HFF-Myc (cell line): Measurements from ENCODE around the gene MBNL2.

ENCODE experiments used
- DNase-seq: peaks from one replicate; pipeline ENCODE4 v3.0.0-alpha.2; 2011; ENCODE audit warnings: low read depth; ENCODE audit errors: extremely low read depth
- H3K4me3 ChIP-seq: replicated peaks from 2 replicates; pipeline ENCODE4 v1.5.1; 2011; ENCODE audit warnings: low read depth, mild to moderate bottlenecking, control low read depth, low read length
- TF ChIP-seq, protein P1 (sequence below): IDR thresholded peaks from 2 replicates; pipeline ENCODE4 v1.5.1; 2012; ENCODE audit warnings: mild to moderate bottlenecking, low read depth, low read length, control low read depth; ENCODE audit errors: missing control alignments

Gene MBNL2

DNA sequence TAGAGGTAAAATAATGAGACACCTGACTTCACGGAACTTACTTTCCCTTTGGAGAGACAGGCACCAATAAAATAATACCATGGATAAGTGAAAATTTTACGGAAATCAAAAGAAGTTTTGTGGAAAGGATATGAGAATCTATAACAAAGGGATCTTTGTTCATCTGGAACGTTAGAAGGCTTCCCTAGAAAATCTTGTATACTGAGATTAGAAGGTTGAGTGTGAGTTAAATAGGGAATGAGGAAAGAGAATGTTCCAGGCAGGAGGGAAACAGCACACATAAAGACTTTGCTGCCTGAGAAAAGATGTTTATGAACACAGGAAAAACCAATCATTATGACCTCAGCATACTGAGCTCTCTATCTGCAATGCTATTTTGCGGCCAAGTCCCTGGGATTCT, 192.3 kb downstream of the MBNL2 start:
- no peak overlapping the region for H3K4me3 ChIP-seq
- DNase-seq, result no peak
- TF ChIP-seq, protein P1, sequence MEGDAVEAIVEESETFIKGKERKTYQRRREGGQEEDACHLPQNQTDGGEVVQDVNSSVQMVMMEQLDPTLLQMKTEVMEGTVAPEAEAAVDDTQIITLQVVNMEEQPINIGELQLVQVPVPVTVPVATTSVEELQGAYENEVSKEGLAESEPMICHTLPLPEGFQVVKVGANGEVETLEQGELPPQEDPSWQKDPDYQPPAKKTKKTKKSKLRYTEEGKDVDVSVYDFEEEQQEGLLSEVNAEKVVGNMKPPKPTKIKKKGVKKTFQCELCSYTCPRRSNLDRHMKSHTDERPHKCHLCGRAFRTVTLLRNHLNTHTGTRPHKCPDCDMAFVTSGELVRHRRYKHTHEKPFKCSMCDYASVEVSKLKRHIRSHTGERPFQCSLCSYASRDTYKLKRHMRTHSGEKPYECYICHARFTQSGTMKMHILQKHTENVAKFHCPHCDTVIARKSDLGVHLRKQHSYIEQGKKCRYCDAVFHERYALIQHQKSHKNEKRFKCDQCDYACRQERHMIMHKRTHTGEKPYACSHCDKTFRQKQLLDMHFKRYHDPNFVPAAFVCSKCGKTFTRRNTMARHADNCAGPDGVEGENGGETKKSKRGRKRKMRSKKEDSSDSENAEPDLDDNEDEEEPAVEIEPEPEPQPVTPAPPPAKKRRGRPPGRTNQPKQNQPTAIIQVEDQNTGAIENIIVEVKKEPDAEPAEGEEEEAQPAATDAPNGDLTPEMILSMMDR, result no peak

DNA sequence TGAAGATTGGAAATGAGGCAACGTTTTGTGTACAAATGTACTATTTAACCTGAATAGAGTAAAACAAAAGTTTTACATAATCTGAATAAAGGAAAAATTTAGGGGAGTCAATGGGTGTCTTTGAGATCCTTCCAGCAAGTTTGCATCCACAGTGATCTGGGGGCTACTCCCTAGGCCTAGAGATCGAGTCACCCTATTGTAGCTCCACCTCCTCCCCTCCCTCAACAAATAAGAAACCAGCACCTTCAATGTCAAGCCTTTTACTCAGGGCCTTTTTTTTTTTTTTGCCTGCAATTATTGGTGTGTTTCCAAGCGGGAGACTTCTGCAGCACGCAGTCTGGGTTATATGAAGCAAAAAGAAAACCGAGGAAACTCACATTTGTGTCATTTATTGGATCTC, 195.6 kb downstream of the MBNL2 start:
- no peak overlapping the region for H3K4me3 ChIP-seq
- no peak for DNase-seq
- TF ChIP-seq, protein P1, result no peak

DNA sequence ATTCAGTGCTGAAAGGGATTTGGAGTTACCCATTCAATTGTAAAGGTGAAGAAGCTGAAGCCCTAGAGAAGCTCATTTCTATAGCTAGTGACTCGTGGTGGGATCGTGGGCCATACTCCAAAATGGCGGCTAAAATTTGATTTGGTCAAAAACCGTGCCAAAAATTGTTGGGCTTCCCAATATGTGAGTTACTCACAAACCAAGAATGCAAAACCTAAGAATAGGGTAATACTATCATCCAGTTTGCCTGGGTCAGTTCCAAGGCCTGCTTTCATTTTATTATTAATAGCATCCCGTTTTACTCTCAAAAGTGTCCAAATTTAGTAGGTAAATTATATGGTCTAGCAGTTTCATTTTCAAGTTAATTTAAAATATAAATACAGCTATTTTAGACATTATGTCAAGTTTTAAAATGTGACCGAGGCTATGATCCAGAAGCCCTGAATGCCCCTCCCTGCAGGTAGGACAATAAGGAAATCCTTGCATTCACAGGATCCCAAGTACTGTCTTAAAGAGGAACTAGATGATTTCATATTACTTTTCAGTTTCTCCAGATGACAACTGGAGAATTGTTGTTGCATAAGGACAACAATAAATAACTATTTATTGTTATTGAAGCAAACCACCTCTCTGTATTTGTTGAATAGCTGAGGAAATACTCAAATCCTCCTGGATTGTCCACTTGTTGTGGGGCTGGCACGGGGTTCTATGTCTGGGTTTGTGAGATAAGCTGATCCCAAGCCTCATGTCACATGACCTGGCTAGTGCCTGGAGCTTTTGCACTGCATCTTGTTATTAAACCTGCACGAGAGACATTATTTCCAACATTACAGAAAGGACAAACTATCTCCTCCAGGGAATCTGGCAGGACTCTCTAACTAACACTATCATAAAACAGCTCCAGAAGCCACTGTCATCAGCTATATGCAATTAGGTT, 200.3 kb downstream of the MBNL2 start:
- TF ChIP-seq, protein P1, result no peak
- DNase-seq, result no peak
- no peak overlapping the region for H3K4me3 ChIP-seq

DNA sequence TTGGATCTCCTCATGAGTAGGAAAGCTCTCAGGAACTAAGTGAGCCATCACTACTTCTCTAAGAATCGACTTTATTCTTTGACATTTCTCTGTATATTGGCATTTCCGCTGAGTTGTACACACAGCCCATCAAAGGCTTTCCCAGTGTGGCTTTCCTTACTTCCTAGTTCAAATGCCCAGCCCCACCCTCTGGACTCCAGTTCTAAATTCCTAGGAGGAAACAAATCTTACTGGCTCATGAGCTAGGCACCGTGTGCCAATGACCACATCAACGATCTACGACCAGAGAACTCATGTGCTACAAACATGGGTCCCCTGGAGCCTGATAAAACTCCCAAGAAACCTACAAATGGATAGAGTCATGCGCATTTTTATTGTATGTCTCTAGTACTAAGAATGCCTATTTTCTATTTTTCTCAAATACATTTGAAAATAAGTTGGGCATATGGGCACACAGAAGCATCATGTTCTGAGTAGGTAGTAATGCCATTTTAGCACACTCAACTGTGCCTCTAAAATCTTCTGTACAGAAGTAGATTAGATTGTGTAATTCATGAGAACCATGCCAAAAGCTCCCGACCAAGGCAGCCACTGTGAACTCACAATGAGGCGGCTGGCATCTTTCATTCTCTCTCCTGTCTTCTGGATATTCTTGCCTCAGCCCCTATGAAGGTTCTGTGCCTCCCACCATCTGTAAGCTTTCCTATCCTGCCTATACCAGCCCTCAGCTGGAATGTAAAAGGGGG, 201.3 kb downstream of the MBNL2 start:
- TF ChIP-seq, protein P1, result no peak
- H3K4me3 ChIP-seq, result no peak overlapping the region
- no peak for DNase-seq

- DNase-seq, result no peak
- H3K4me3 ChIP-seq, result no peak overlapping the region
- TF ChIP-seq, protein P1, result no peak
These were observed 203.5 kb downstream of the MBNL2 start for GRCh38 chr13:97425590-97425989.

GRCh38 chr13:97426695-97427094, 204.6 kb downstream of the MBNL2 start:
- TF ChIP-seq, protein P1, result no peak
- DNase-seq, result no peak
- H3K4me3 ChIP-seq, result no peak overlapping the region
